Activated T-helper 1 cell treated with Interleukin-2 at 50 U/mL for 16 hours (primary cell): Measurements from ENCODE around the gene IDI1.
"Not testable (repeated sequence)": the region's sequence is repeated elsewhere in the genome, so short reads cannot be mapped to it uniquely, and the experiment has no call there.

Experiments
- DNase-seq: peaks from one replicate; pipeline ENCODE4 v3.0.0-alpha.2; 2020; ENCODE audit warnings: low read depth

IDI1 gene

DNA sequence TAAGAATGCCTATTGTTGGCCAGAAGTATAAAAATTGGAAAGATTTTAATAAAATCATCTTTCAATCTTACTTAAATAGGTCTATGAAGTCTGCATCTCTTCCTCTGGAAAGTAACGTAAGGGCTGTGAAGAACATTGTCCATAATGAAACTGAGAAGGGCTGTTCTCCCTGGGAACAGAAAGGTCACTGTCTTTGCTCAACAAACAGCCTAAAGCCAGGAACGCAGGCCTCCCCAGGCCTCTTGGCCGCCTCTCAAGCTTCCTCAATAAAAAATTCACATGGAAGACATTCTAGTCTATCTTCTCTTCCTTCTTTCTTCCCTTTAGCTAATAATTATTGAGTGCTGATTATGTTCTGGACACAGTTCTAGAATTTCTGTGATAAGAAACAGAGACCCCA is 14.2 kb downstream of the IDI1 start:
- no peak for DNase-seq

DNA sequence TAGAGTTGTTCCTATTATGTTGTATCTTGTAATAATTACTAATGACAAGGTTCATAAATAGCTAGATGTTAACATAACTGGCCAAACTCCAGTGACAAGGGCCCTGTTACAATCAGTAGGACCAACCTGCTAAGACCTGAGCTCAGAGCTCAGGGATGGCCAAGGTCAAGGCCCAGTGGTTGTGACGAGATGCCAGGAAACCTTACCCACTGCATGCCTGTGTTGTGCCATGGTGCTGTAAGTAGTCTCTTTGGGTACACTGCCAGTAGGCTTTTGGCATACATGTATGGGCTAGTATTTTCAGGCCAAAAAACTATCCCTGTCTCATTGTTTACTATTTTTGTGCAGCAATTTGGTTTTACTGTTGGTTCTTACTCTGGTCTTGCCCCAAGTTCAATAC is 15.3 kb downstream of the IDI1 start:
- DNase-seq = no peak

DNA sequence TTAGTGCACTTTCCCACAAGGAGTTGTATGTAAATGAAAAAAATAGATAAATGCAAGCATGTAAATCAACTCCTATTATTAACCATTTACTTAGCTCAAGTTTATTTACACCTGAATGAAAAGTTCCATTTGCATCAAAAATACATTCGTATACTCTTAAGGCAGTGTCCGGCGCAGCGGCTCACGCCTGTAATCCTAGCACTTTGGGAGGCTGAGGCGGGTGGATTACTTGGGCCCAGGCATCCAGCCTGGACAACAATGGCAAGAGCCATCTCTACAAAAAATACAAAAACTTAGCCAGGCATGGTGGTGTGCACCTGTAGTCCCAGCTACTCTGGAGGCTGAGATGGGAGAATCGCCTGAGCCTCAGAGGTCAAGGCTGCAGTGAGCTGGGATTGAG is 19.1 kb downstream of the IDI1 start:
- no peak for DNase-seq

DNA sequence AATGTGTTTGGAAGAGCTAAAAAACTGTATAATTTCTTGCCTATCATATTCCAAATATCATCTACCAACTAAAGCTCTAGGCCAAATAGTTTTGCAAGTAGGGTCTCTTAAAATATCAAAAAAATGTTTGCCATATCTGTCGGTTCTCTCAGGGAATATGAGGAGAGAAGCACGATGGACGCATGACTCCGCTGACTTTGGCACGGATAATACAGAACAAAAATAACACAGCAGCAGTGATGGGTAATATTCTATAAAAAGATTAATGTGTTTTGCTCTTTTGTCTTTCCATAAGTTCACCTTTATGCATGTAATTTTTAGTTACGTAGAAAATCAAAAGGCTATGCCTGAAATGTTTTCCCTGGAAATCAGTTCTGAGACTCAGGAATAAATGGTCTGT is 22.3 kb downstream of the IDI1 start:
- no peak for DNase-seq

DNA sequence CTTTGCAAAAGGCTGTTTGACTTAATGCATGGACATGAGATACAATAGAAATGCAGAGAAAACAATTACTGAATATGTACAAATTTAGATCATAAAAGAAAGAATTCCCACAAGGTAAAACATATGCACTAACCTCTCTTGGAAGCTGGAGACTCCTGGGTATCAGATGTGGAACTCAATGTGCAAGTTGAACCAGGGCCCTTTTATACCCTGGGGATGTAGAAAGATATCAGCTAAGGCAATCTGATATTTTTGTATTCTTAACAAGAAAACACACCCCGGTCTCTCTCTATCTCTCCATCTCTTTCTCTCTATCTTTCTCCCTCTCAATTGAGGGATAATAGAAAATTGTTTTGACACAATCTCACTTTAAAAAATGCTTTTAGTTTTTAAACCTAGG is 23.2 kb downstream of the IDI1 start, which contains the start of gene IDI2:
Gene IDI2, minus strand, starts transcription at position 177 of the 400 bp plus-strand sequence. CDS start 1,136 bp downstream, outside the sequence.
- no peak for DNase-seq

DNA sequence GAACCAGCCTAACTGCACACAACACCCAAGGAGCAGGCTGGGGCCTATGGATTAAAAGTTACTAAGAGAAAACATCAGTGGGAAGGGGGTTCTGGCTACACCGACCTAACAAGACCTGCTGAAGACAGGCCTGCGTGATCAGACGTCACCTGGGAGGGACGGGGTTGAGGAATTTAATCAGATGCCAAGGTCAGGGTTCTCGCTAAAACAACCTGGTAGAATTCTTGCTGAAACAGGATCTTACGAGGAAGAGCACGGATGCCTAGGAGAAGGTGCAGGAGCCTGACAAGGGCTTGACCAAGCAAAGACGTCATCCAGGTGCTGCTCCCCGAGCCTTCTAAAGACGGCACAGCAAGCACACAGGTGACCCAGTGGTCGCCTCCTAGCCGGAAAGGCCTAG is 24.8 kb downstream of the IDI1 start:
- no peak for DNase-seq

DNA sequence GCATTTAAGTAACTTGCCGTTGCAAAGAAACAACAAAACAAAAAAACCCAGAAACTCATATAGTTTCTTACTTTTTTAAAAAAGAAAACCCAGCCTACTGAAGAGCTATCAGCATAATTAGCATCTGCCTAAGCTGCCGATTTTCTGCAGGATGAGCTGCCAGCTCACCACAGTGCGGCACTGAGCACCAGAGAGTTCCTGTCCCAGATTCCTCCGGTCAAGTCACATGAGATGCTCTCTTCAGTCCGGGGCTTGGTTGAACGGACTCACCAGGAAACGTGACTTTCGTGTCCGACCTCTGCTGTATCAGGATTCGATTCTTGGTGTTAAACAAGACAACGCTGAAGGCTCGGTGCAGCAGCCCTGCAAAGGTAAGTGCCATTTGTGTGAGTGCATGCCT is 26.5 kb downstream of the IDI1 start:
- no peak for DNase-seq

DNA sequence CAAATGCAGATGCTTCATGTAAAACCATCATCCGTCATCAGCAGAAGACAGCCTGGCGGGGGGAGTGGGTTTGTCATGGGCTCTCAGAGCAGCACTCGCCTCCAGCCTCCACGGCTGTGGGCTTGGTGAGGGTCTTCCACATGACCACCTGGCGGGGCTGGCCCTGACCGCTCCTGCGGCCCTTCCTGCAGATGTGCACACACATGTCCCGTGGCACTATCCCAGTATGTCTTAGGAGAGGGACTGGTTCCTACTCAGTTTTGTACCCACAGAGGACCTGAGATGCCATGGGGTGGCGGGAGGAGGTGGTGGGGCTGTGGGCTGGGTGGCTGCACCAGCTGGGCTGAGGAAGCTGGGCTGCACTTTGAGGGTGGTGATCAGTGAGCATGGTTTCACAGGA is 28.0 kb downstream of the IDI1 start:
- no peak for DNase-seq

DNA sequence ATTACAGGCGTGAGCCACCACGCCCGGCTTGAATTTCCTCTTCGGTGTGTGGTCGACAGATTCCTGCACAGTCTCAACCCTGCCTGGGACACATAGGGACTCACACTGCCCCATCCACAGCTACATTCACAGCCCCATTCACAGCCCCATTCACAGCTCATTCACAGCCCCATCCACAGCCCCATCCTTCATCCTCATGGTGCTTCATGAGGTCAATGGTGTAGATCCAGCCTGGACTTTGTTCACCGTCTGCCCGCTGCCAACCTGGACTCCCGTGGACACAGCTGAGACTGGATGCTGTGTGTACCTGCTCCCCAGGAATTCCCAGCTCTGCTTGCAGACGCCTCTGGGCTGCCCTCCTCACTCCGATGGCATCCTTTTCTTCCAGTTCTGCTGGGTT is 28.5 kb downstream of the IDI1 start:
- DNase-seq = no peak

DNA sequence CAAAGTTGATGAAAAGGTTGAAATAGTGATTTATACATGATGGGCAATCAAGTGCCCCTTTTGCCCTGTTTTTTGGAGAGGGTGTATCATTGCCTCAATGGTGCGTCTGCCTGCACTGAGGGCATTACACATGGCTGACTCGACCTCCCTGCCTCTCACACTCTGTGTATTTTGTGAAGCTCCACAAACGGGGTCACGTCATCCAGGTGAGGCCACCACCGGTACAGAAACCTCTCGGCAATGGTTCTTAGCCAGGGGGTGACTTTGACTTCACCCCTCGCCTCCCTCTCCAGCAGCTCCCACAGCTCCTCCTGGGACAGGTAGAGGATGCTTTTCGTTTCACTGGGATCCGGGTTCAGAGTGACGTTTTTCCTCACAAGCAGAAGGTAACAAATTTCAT is 29.6 kb downstream of the IDI1 start:
- no peak for DNase-seq

DNA sequence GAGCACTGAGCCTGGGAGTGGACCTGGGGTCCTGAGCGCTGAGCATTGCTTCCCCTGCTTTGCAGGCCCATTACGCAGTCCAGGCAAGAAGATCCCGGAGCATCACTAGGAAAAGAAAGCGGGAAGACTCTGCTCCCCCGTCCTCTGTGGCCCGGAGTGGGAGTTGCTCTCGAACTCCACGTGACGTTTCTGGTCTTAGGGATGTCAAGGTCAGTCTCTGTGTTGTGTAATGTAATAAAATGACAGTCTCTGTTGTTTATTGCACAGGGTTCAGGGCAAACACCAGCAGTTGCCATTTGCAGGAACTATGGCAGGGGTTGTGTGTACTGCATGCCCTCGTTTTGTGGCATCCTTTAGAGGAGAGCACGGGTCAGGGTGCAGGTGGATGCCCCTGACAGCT is 33.2 kb downstream of the IDI1 start:
- no peak for DNase-seq

DNA sequence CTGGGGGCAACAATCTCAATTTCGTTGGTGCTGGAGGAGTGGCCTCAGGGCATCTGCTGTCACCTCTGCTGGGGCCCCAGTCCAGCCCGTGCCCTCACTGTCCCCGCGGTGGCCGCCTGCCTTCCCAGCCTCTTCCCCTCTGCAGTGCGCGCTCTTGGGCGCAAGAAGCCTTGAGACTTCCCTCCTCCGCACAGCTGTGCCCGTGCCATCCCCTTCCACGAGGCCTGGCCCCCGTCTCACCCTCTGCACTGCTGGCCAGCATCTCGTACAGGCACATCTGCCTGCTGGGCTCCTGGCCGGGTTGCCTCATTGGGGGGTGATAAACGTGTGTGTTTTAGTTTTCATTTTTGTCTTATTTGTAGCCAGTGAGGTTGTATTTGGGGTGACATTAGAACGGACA is 37.2 kb downstream of the IDI1 start:
- DNase-seq = no peak

DNA sequence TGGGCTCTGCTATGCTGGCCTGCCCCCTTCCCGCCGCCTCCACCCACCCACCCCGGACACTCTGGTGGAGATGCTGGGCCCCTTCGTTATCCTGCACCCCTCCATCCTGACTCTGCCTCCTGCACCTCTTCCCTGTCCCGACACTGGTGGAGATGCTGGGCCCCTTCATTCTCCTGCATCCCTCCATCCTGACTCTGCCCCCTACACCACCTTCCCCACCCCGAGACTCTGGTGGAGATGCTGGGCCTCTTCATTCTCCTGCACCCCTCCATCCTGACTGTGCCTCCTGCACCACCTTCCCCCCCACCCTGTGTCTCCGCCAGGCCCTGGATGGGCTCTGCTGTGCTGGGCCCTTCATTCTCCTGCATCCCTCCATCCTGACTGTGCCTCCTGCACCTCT is 38.2 kb downstream of the IDI1 start:
- DNase-seq = no peak

DNA sequence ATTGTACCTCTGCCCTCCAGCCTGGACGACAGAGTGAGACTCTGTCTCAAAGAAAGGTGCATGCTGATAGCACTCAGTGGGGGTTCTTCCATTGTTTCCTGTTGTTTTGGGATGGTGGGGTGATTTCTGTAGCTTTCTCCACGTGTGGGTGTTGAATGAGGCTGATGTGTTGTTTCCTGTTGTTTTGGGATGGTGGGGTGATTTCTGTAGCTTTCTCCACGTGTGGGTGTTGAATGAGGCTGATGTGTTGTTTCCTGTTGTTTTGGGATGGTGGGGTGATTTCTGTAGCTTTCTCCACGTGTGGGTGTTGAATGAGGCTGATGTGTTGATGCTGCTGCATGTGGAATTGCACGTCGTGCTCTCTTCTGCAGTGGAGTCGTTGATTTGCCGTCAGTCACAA is 39.0 kb downstream of the IDI1 start:
- DNase-seq = not testable (repeated sequence)

DNA sequence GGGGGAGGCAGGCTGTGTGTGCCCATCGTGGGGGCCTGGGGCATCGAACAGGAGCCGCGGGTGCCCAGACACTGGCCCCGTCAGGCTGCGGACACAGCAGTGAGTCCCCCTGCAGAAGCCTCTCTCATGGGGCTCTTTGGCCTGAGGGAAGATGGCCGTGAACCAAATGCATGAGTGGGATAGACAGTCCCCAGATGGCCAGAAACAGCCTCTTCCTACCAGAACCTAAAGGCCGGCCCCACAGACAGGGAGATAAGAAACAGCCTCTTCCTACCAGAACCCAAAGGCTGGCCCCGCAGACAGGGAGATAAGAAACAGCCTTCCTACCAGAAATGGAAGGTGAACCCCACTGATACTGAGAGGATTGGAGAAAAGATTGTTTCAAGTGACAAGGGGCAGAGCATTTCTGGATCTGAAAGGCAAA is 39.8 kb downstream of the IDI1 start:
- no peak for DNase-seq

DNA sequence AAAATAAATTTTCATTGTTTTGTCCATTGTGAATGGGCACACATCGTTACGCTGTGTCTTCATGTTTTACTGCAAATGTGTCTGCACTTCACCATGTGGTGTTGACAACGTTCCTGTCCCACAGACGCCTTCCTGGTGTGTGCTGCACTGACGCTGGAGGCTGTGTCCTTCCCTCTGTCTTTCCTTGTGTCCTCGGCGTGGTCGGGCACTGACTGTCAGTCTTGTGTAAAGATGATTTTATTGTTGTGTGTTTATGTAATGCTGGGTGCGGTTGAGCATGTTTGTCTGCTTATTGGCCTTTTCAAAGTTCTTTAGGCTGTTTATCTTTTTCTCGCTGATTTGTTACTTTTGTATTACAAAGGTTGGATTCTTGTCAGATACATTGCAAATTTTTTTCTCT is 41.3 kb downstream of the IDI1 start:
- no peak for DNase-seq

DNA sequence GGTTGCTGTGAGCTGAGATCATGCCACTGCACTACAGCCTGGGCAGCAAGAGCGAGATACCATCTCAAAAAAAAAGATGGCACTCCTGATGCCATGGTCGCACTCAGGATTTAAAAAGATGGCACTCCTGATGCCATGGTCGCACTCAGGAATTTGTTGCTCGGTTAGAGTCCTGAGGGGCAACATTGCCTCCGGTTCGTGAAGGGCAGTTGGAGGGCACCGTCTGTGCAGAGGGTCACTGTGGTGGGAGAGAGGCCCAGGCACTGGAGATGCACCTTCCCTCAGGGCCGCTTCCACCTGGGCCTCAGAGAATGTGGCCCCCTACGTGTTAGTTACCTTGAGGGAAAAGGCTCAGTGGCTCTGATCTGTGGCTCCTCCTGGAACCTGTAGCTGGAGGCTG is 42.3 kb downstream of the IDI1 start:
- no peak for DNase-seq

DNA sequence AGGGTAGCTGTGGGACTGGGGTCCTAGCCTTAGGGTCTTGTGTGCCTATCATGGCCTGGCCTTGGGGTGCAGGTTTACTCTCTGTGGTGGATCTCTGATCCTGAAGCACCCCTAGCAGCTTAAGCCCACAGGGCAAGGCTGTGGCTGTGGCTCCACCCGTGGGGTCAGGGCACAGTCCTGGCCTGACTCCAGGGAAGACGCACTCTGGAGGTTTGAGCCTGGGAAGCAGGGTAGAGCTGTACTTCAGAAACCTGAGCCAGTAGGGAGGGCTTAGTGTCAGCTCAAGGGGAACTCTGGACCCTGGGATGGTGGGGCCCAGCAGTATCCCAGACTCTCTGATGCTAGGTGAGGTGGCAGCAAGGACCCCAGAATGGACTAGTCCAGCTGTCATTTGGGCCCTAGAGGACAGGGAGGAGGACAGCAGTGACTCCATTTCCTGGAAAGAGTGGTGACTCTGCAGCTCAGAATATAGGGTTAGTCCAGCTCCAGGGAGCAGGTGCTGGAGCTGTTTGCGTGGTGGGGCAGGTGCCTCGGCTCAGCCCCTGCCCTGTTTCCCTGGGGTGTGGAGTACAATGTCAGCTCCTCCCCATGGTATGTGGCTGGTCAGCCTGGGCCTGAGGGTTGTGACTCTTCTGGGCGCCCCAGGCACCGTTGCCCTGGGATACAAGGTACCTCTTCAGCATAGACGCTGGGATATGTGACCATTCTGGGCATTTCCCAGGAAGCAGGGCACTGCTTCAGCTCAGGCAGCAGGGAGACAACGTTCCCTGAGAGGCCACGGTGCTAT is 44.8 kb downstream of the IDI1 start:
- DNase-seq = no peak

DNA sequence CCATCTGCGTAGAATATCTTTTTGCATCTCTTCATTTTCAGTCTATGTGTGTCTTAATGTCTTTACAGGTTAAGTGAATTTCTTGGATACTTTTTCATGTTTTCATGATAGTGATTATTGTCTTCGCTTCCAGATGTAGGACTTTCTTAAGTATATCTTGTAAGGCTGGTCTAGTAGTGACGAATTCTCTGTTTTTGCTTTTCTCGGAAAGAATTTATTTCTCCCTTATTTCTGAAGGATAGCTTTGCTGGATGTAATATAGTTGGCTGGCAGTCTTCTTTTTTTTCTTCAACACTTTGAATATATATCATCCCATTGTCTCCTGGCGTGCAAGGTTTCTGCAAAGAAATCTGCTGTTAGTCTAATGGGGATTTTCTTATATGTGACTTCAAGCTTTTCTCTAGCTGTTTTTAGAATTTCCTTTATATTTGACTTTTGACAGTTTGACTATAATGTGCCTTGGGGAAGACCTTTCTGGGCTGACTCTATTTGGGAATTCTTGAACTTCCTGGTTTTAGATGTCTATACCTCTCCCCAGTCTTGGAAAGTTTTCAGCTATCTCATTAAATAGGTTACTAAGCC is 46.4 kb downstream of the IDI1 start:
- DNase-seq = no peak

DNA sequence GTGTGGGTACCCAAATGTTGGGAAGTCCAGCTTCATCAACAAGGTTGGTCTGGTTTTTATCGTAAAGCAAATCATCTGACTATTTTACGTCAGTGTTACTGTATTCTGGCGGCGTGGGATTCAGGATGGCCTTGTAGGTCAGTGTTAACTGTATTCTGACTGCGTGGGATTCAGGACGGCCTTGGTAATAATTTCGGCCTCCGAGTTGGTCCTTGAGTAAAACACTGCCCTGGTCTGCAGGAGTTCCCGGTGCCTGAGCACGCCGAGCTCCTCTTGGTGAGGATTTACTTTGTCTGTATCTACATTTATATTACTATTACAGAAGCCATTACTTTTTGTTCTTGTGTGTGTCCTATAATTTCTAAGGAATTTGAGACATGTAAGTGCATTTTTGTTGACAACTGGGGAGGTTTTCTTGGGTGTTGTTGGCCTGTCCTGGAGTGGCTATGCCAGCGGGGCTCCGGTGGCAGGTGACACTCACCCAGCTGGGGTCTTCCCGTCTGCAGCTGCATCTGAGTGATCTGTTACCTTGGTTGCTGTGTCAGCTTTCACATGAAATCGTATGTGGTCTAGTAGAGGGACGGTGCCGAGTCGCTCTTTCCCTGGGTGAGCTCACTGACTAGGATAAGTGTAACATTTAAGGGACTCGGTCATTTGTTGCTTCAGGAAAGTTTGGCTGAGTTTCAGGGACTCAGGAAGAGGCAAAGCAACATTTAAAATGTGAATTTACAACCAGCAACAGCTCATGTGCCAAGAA is 51.5 kb downstream of the IDI1 start:
- DNase-seq = no peak

DNA sequence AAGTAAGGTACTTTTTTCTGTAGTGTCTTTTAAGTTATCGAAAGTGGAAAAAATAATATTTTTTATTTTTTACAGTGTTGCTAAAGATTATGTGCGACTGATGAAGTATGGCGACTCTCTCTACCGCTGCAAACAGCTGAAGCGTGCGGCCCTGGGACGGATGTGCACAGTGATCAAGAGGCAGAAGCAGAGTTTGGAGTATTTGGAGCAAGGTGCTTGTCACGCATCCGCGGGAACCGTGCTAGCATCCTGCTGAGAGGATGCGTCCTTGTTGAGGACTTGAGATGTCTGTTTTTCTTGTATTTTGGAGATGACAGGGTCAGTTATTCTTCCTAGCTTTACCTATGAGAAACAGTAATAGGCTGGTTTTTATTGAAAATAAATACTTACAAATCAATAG is 52.9 kb downstream of the IDI1 start:
- no peak for DNase-seq

DNA sequence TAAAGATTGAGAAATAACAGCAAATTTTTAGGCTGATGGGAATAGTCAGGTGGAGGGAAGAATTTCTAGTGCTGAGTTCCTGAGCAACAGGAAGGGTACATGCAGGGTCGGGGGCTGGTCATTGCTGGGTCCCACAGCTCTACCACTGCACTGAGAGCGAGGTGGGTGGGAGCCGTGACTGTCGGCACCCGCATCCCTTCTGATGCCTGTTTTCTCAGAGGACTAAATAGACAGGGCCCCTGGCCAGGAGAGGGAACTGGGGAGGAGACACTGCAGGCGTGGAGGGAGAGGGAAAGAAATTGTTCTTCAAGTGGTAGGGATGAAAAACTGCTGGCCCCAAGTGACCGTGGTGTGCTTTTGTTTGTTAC is 53.4 kb downstream of the IDI1 start:
- DNase-seq = no peak

DNA sequence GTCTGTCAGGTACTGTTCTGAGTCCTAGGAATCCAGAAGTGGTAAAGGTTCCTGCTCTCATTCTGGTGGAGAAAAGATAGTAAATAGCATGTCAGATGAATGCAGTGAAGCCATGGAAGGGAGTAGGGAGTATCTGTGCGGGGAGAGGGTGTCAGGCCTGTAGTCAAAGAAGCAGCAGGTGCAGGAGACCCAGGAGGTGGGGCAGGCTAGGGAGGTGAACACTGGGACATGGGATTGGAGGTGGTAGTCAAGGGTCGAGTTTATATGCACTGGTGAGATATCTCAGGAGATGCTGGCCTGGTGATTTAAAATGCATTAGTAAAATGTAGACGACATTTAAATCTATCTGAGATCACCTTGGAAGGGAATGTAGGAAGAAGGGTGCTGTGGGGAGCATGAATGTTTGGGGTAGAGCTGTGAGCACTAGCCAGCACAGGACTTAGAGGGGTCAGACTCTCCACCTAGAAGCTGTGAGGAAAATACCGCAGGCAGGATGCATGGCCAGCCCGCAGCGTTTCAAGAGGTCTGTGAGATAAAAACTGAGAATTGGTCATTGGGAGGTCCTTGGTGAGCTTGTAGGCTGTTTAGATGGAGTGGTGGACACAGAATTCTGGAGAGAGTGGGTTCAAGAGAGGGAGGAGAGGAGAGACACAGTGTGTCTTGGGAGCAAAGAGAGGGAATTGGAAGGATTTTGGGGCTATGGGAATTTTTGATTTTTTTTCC is 53.9 kb downstream of the IDI1 start:
- no peak for DNase-seq
